A549 (cell line): ENCODE results near the gene CLC. TPM values are rescaled to one million over a fixed set of nuclear protein-coding genes. Genes with fewer than 3 reads are reported as not detected.
"Not testable (repeated sequence)": the region's sequence is repeated elsewhere in the genome, so short reads cannot be mapped to it uniquely, and the experiment has no call there.

ENCODE experiments used
- ATAC-seq, 2 experiments: fragments of 200-7000 bp in 1 of 2; fragments of >200 bp in 1 of 2; cut with Nextera tagmentation in 1 of 2; cut with Tn5 transposase in 1 of 2; 3 replicates each; pipeline versions ENCODE4 v1.8.0 to v1.9.1; 2018 to 2020; ENCODE audit warnings: mild to moderate bottlenecking in 1 of 2, moderate library complexity in 1 of 2
- CTCF ChIA-PET: fragments of 300-600 bp; sonication (Branson Sonifier 250); formaldehyde crosslinking; extraction: SDS; loops from one replicate; lab custom pipeline; 2021; ENCODE audit warnings: antibody characterized with exemption, inconsistent platforms; lab: Yijun Ruan, JAX
- POLR2A ChIA-PET: fragments of 350-600 bp; formaldehyde crosslinking; extraction: SDS; loops from one replicate; lab custom pipeline; 2021; ENCODE audit warnings: antibody characterized with exemption, inconsistent platforms; lab: Yijun Ruan, JAX
- DNase-seq, 2 experiments: peaks; one replicate each; pipeline versions ENCODE4 v3.0.0 to v3.0.0-alpha.2; 2011 to 2016; ENCODE audit warnings: low read depth in 1 of 2, low spot score in 1 of 2
- FAIRE-seq: peaks from 2 replicates; lab custom pipeline; 2011; peaks lifted over from hg19 to GRCh38; lab: Jason Lieb, UNC
- H3K27ac ChIP-seq, 2 experiments: fragments of >200 bp; sonication (Bioruptor Twin); formaldehyde crosslinking; 3 replicates each; pipeline ENCODE4 v1.5.1; 2016 to 2017
- H3K4me1 ChIP-seq: fragments of >200 bp; sonication (Bioruptor Twin); formaldehyde crosslinking; 3 replicates; pipeline ENCODE4 v1.6.1; 2016
- H3K4me2 ChIP-seq: fragments of >200 bp; sonication (Bioruptor Twin); formaldehyde crosslinking; 3 replicates; pipeline ENCODE4 v1.6.1; 2016
- H3K4me3 ChIP-seq: fragments of >200 bp; sonication (Bioruptor Twin); formaldehyde crosslinking; 3 replicates; pipeline ENCODE4 v1.5.1; 2016
- H3K9me3 ChIP-seq: fragments of >200 bp; sonication (Bioruptor Twin); formaldehyde crosslinking; 3 replicates; pipeline ENCODE4 v1.6.1; 2016
- CBX8 ChIP-seq: fragments of 200-600 bp; sonication (generic); IDR thresholded peaks from 2 replicates; pipeline ENCODE4 v1.6.1; 2016
- EHF ChIP-seq: fragments of 250-450 bp; sonication (Bioruptor Pico); IDR thresholded peaks from 2 replicates; pipeline ENCODE4 v1.5.0; 2020; ENCODE audit warnings: mild to moderate bottlenecking
- HOXB13 ChIP-seq: fragments of 250-450 bp; sonication (Bioruptor Pico); IDR thresholded peaks from 2 replicates; pipeline ENCODE4 v1.5.0; 2020; ENCODE audit warnings: low read depth, mild to moderate bottlenecking, moderate library complexity
- JUNB ChIP-seq: fragments of >200 bp; sonication (Bioruptor Twin); formaldehyde crosslinking; IDR thresholded peaks from 2 replicates; pipeline ENCODE4 v1.6.1; 2016
- MAFK ChIP-seq: fragments of 450-650 bp; IDR thresholded peaks from 2 replicates; pipeline ENCODE4 v1.6.1; 2014; ENCODE audit not compliant: partially characterized antibody
- NPAS2 ChIP-seq: fragments of 250-450 bp; sonication (Bioruptor Pico); IDR thresholded peaks from 2 replicates; pipeline ENCODE4 v1.8.0; 2022; ENCODE audit warnings: mild to moderate bottlenecking, moderate library complexity, borderline replicate concordance
- POLR2A ChIP-seq: IDR thresholded peaks from 2 replicates; pipeline ENCODE4 v1.6.1; 2012; ENCODE audit warnings: mild to moderate bottlenecking, low read length
- REST ChIP-seq: fragments of 200-600 bp; sonication (generic); IDR thresholded peaks from 2 replicates; pipeline ENCODE4 v1.6.1; 2016; ENCODE audit warnings: antibody characterized with exemption, mild to moderate bottlenecking, moderate library complexity
- SMC3 ChIP-seq: fragments of >200 bp; sonication (Bioruptor Twin); formaldehyde crosslinking; IDR thresholded peaks from 3 replicates; pipeline ENCODE4 v1.6.1; 2018; ENCODE audit warnings: inconsistent platforms
- ZFP36 ChIP-seq: fragments of 450-650 bp; IDR thresholded peaks from 2 replicates; pipeline ENCODE4 v1.6.1; 2014; ENCODE audit warnings: borderline replicate concordance; ENCODE audit not compliant: partially characterized antibody
- ZNF302 ChIP-seq: fragments of 250-450 bp; sonication (Bioruptor Pico); IDR thresholded peaks from 2 replicates; pipeline ENCODE4 v1.9.0; 2021; ENCODE audit warnings: inconsistent platforms, mild to moderate bottlenecking, moderate library complexity
- WGBS: methylation state at CpG from one replicate; pipeline ENCODE4 v1.1.6; 2017; ENCODE audit errors: missing lambda C conversion rate; 5-methylcytosine and 5-hydroxymethylcytosine counted together
- polyA plus RNA-seq, 4 experiments: library from polyadenylated mRNA; depleted of rRNA in 3 of 4; stranded (reverse); fragments of >200 nt; fragmentation: RNase III in 1 of 4; extraction: RNeasy Plus Mini Kit Qiagen cat#74134 plus additional on column Dnase treatment in 1 of 4; gene quantifications; 2 replicates in 3 of 4; 3 replicates in 1 of 4; pipeline ENCODE4 v1.2.3, GENCODE V29; 2011 to 2017
- TF ChIP-seq, protein P1 (sequence below): fragments of 450-650 bp; IDR thresholded peaks from 2 replicates; pipeline ENCODE4 v1.6.1; 2014; ENCODE audit warnings: antibody characterized with exemption
- TF ChIP-seq, protein P2 (sequence below): fragments of >200 bp; sonication (Bioruptor Twin); formaldehyde crosslinking; IDR thresholded peaks from 3 replicates; pipeline ENCODE4 v1.6.1; 2016

The CLC gene
- polyA plus RNA-seq, 2 of the 4 experiments (the other 2 are of a cell fraction), result not detected

- CTCF ChIA-PET, result interaction anchor here (1.0 to 1.2 kb wide), 3 partner anchors 19 to 47 kb away, joined by 3 read pairs; partner anchors contain the start of gene LEUTX
- DNase-seq, result no peak
- no peaks in the 10 kb centered on the region for H3K9me3 ChIP-seq
- TF ChIP-seq CBX8 (no peak), REST (no peak), SMC3 (no peak)
- TF ChIP-seq, all 56 proteins: peak for 0
- FAIRE-seq, result no peak
- Histone ChIP-seq H3K4me1 (no peaks in the 10 kb centered on the region), H3K27ac (no peak overlapping the region), H3K4me2 (no peak overlapping the region), H3K4me3 (no peak overlapping the region)
- no peak for ATAC-seq
- WGBS, result 55% methylated on average over 1 of the region's 1 CpG
- POLR2A ChIA-PET, result no interaction called here
These were observed 6.1 kb downstream of the CLC start for GRCh38 chr19:39731685-39732084.

DNA sequence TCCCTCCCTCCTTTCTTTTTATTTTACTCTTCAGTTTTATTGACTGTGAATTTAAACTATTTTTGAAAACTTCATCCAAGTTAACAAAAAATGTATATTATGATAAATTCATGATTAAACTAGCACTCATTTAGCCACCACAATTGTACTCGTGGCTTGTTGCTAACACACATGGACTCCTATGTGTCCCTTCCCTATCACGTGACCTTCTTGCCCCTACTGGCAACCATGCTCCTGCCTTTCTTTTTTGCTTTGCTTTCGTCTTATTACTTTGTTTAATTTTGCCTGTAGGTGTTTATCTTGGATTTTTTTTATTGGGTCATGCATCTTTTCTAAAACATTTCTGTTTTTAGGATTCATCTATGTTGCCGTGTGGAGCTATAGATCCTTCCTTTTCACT is 8.2 kb downstream of the CLC start:
- no peaks in the 10 kb centered on the region for H3K9me3 ChIP-seq
- ChIA-PET POLR2A (no interaction called here), CTCF (interaction anchor here (1.1 to 1.5 kb wide), 2 partner anchors 9 to 47 kb away, joined by 3 to 4 read pairs; no protein-coding TSS in a partner anchor)
- FAIRE-seq, result peak; percentile 46
- H3K4me1 ChIP-seq, result no peaks in the 10 kb centered on the region
- TF ChIP-seq, protein P1, sequence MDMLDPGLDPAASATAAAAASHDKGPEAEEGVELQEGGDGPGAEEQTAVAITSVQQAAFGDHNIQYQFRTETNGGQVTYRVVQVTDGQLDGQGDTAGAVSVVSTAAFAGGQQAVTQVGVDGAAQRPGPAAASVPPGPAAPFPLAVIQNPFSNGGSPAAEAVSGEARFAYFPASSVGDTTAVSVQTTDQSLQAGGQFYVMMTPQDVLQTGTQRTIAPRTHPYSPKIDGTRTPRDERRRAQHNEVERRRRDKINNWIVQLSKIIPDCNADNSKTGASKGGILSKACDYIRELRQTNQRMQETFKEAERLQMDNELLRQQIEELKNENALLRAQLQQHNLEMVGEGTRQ, result peak; percentile 57; the same call in 1 of the 2 replicates
- no peak for TF ChIP-seq EHF (CRISPR knock-in tag)
- WGBS, result 26% methylated on average over 4 of the region's 4 CpGs
- ATAC-seq, result no peak
- DNase-seq, result no peak
- H3K4me3 ChIP-seq, result no peak overlapping the region
- no peak overlapping the region for H3K4me2 ChIP-seq
- no peak overlapping the region for H3K27ac ChIP-seq

GRCh38 chr19:39728040-39728439 is 9.8 kb downstream of the CLC start:
- H3K4me2 ChIP-seq, result no peak overlapping the region
- no peaks in the 10 kb centered on the region for H3K4me1 ChIP-seq
- TF ChIP-seq POLR2A, result peak; percentile 8; the same call in 1 of the 2 replicates
- no peak for TF ChIP-seq ZNF302 (CRISPR knock-in tag)
- TF ChIP-seq JUNB, result no peak
- no peak for TF ChIP-seq ZFP36
- TF ChIP-seq, all 56 proteins: peak for 1
- no peak for DNase-seq
- POLR2A ChIA-PET, result no interaction called here
- CTCF ChIA-PET, result interaction anchor here (0.6 to 1.4 kb wide), 2 partner anchors 14 to 37 kb away, joined by 3 read pairs; no protein-coding TSS in a partner anchor
- WGBS, result 41% methylated on average over 6 of the region's 6 CpGs
- FAIRE-seq, result peak; percentile 39
- Histone ChIP-seq H3K27ac (no peak overlapping the region), H3K4me3 (no peak overlapping the region), H3K9me3 (no peaks in the 10 kb centered on the region)
- peak in 1 of 2 experiments; percentile 49; a peak in 2 of 6 replicates for ATAC-seq

DNA sequence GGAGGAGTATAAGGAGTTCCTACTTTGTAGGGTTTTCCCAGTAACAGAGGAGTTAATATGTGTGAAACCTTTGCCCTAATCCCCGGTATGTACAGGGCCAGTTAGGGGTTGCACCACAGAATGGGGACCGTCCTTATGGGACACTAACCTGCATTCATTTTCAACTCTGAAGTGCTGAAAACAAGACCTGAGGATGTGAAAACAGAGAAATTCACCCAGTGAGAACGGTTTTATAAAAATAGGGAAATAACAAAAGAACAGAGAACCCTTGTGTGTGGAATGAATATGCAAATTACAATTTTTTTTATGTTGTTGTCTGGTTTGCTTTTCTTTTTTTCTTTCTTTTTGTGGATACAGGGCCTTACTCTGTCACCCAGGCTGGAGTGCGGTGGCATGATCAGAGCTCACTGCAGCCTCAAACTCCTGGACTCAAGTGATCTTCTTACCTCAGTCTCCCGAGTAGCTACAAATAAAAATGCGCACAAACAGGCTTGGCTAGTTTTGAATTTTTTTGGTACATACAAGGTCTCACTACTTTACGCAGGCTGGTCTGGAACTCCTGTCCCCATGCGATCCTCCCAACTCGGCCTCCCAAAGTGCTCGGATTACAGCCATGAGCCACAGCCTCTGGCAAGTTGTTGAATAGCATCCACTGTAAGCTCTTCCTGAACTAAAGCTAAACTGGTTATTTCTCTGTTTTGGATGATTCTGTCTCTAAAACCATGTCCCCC is 10.6 kb downstream of the CLC start:
- POLR2A ChIA-PET, result no interaction called here
- ATAC-seq (no peak; a peak in 1 of 6 replicates), DNase-seq (no peak), FAIRE-seq (no peak)
- H3K4me1 ChIP-seq, result no peaks in the 10 kb centered on the region
- CTCF ChIA-PET, result interaction anchor here (1.4 kb wide), 1 partner anchor 38 kb away, joined by 3 read pairs; no protein-coding TSS in a partner anchor
- no peak overlapping the region for H3K4me2 ChIP-seq
- no peak overlapping the region for H3K4me3 ChIP-seq
- TF ChIP-seq NPAS2, result no peak
- H3K9me3 ChIP-seq, result no peaks in the 10 kb centered on the region
- 39% methylated on average over 10 of the region's 10 CpGs for WGBS
- no peak overlapping the region for H3K27ac ChIP-seq

- FAIRE-seq (no peak), ATAC-seq (no peak)
- Histone ChIP-seq H3K27ac (no peak overlapping the region), H3K4me3 (no peak overlapping the region), H3K9me3 (peaks cover under 1% of the 10 kb centered on the region; the same call in 1 of the 3 replicates)
- POLR2A ChIA-PET, result no interaction called here
- TF ChIP-seq HOXB13 (CRISPR knock-in tag) (no peak), MAFK (no peak)
- TF ChIP-seq, protein P2, sequence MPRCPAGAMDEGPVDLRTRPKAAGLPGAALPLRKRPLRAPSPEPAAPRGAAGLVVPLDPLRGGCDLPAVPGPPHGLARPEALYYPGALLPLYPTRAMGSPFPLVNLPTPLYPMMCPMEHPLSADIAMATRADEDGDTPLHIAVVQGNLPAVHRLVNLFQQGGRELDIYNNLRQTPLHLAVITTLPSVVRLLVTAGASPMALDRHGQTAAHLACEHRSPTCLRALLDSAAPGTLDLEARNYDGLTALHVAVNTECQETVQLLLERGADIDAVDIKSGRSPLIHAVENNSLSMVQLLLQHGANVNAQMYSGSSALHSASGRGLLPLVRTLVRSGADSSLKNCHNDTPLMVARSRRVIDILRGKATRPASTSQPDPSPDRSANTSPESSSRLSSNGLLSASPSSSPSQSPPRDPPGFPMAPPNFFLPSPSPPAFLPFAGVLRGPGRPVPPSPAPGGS, result no peak
- TF ChIP-seq, all 56 proteins: peak for 0
- H3K4me1 ChIP-seq, result no peaks in the 10 kb centered on the region
- no peak for DNase-seq
- CTCF ChIA-PET, result no interaction called here
- H3K4me2 ChIP-seq, result no peak overlapping the region
These were observed 11.8 kb downstream of the CLC start for GRCh38 chr19:39725995-39726394.

DNA sequence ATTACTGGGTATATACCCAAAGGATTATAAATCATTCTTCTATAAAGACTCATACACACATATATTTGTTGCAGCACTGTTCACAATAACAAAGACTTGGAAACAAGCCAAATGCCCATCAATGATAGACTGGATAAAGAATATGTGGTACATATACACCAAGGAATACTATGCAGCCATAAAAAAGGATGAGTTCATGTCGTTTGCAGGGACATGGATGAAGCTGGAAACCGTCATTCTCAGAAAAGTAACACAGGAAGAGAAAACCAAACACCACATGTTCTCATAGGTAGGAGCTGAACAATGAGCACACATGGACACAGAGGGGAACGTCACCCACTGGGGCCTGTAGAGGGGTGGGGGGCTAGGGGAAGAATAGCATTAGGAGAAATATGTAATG is 17.7 kb downstream of the CLC start:
- ATAC-seq, H3K4me1 ChIP-seq, POLR2A ChIA-PET, FAIRE-seq, DNase-seq, H3K4me3 ChIP-seq, H3K27ac ChIP-seq, H3K4me2 ChIP-seq: not testable (repeated sequence)
- 2% methylated on average over 3 of the region's 3 CpGs for WGBS
- peaks cover 11% of the 10 kb centered on the region for H3K9me3 ChIP-seq
- CTCF ChIA-PET, result interaction anchor here (0.9 to 1.8 kb wide), 3 partner anchors 11 to 48 kb away, joined by 3 to 9 read pairs (median 3); no protein-coding TSS in a partner anchor
